ENCODE measurements around the gene CNPY4. TPM values are rescaled to one million over a fixed set of nuclear protein-coding genes. Genes with fewer than 3 reads are reported as not detected.

The CNPY4 gene
- polyA plus RNA-seq, 3 donors = 46.4 to 52.3 (median 50.7) TPM

DNA sequence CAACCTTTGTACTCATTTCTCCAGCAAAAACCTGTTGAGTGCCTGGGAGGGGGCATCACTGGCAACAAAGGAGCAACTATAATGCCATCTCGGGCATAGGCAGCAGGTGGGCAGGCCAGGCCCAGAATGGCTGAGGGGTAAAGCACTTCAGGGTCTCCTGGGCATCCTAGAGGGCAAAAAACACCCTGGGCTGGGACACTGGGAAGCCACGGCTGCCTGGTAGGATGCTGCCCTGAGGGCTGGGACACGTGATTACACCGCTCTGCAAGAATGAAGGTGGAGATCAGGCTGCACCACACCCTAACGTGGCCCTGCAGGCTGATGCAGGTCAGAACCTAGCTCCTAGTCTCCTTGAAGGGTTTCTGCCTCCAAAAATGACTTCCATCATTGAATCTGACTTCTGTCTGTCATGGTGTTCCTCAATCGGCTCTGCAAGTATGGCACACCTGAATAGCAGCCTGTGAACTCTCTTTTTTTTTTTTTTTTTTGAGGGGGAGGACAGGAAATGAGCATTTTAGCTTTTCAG is 43.6 kb downstream of the CNPY4 start:
- DNase-seq (ENCODE audit: low read depth in 3 of 3, low spot score in 2 of 3) = no peak

GRCh38 chr7:100163871-100164270 is 44.4 kb downstream of the CNPY4 start:
- DNase-seq (ENCODE audit: low read depth in 3 of 3, low spot score in 2 of 3) = no peak

- no peak for DNase-seq (ENCODE audit: low read depth in 3 of 3, low spot score in 2 of 3)
These were observed 47.0 kb downstream of the CNPY4 start for GRCh38 chr7:100166317-100166940.

- no peak for DNase-seq (ENCODE audit: low read depth in 3 of 3, low spot score in 2 of 3)
These were observed 47.8 kb downstream of the CNPY4 start for GRCh38 chr7:100166970-100167911.

DNA sequence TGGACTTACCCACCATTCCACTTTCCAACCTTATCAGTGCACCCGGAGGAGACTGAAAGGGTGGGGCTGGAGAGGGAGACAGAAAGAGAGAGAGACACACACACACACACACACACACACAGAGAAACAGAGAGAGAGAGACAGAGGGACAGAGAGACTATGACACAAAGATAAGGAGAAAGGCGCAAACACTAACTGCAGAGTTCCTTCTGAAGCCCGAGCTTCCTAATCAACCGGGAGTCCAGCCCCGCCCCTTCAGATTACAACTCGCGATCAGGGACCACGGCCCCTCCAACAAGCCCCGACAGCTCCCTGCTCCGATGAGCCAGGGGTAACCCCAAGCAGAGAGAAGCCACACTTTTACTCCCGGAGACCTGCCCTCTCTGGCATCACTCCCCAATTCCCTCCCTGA is 48.5 kb downstream of the CNPY4 start:
- DNase-seq (ENCODE audit: low read depth in 3 of 3, low spot score in 2 of 3) = no peak

DNA sequence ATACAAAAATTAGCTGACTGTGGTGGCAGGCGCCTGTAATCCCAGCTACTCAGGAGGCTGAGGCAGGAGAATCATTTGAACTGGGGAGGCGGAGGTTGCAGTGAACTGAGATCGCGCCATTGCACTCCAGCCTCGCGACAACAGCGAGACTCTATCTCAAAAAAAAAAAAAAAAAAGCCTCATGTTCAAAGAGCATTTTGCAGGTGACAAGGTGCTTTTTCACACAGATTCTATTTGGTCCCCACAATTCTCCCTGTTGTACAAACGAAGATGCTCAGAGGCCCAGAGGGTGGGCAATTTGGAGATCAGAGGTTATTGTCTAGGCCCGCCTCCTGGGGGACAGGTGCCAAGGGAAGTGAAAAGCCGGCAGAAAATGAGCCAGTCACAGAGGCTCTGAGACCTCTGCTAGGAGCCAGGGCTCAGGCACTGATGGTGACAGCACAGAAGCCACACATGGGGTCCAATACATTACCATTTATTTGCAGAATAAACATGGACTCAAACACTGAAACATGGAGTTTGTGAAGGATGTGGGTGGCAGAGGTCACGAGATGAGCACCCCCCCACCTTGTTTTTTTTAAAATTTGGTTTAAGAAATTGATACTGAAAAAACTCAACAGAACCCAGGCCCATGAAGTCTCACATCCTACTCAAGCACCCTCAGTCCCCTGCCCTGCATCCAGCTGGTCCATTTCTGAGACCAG is 49.9 kb downstream of the CNPY4 start:
- DNase-seq (ENCODE audit: low read depth in 3 of 3, low spot score in 2 of 3) = no peak

DNA sequence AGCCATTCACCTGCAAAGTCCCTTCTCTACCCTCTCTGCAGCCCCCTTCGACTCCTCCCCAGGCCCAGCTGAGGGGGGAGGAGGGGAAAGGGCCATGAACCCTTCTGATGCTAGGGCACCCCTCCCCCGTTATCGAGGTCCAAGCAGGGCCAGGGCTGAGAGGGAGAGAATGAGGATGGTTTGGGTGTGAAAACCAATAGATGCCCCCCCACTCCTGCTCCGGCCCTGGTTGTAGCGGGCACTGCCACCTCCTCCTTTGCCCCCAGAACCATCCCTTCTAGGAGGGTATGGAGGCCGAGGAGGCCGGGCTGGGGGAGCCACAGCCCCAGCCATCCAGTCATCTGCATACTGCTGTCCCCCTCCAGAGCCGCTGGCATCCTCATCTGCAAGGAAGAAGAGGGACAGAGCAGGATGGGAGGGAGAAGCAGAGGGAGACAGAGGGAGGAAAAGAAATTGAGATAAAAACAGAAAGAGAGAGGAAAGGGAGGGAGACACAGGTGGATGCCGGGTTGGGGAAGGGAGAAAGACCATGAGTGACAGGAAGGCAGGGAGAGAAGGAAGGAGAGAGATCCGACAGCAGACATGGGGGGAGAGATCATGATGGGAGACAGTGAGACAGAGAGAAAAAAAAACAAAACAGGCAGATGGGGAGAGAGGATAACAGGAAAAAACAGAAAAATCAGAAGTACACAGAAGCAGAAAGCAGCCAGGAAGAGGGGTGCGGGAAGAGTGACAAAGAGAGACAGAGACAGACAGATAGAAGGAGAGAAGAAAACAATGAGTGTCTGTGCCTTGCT is 50.9 kb downstream of the CNPY4 start:
- DNase-seq (ENCODE audit: low read depth in 3 of 3, low spot score in 2 of 3) = no peak

DNA sequence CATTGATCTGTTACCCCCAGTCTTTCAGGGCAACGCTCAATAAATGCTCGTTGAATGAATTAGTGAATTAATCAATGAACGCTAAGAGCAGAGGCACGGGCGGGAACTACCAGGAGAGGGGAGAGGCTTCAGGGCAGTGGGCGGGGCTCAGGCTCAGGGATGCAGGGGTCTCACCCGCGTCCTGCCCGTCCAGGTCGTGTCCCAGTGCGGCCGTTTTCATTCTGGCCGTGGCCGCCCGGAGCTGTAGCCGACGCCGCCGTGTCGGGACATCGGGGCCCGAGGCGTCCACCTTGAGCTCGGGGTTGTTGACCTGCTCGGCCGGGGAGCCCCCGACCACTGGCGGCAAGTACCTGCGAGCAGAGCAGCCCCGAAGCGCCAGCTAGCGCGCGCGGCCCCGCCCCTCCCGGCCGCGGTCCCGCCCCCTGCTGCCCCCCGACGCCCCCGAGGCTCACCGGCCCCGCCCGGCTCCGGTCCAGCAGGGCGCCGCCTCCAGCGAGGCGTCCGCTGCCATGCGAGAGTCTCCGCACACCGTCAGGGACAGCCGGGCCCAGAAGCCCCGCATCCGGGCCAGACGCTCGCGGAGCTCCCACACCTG is 51.8 kb downstream of the CNPY4 start:
- DNase-seq (ENCODE audit: low read depth in 3 of 3, low spot score in 2 of 3) = no peak

- no peak for DNase-seq (ENCODE audit: low read depth in 3 of 3, low spot score in 2 of 3)
These were observed 52.4 kb downstream of the CNPY4 start for GRCh38 chr7:100171840-100172239.

- DNase-seq (ENCODE audit: low read depth in 3 of 3, low spot score in 2 of 3) = no peak
These were observed 54.5 kb downstream of the CNPY4 start for GRCh38 chr7:100173806-100174495.

- DNase-seq (ENCODE audit: low read depth in 3 of 3, low spot score in 2 of 3) = no peak
These were observed 55.1 kb downstream of the CNPY4 start for GRCh38 chr7:100174582-100174981.

Other genes with a start within 250 kb of the CNPY4 start
- gene OR2AE1, start 242.6 kb upstream of the CNPY4 start, polyA plus RNA-seq (ENCODE audit: insufficient read length in 3 of 3) = not detected
- 10 to 100 TPM; 36.0 to 41.3 (median 41.1) TPM for gene TRIM4, start 200.1 kb upstream of the CNPY4 start, polyA plus RNA-seq (ENCODE audit: insufficient read length in 3 of 3)
- 1 to 10 TPM in 2 of 3 donors, under 1 TPM in 1; 0.82 to 1.3 (median 1.0) TPM for gene GJC3, start 190.0 kb upstream of the CNPY4 start, polyA plus RNA-seq (ENCODE audit: insufficient read length in 3 of 3)
- 10 to 100 TPM; 48.4 to 73.4 (median 71.9) TPM for gene AZGP1, start 143.6 kb upstream of the CNPY4 start, polyA plus RNA-seq (ENCODE audit: insufficient read length in 3 of 3)
- 10 to 100 TPM; 48.5 to 52.4 (median 52.3) TPM for gene ZKSCAN1, start 104.0 kb upstream of the CNPY4 start, polyA plus RNA-seq (ENCODE audit: insufficient read length in 3 of 3)
- 10 to 100 TPM; 21.3 to 24.3 (median 21.8) TPM for gene ZSCAN21, start 69.9 kb upstream of the CNPY4 start, polyA plus RNA-seq (ENCODE audit: insufficient read length in 3 of 3)
- 10 to 100 TPM; 48.9 to 54.5 (median 53.0) TPM for gene ZNF3, start 37.9 kb upstream of the CNPY4 start, polyA plus RNA-seq (ENCODE audit: insufficient read length in 3 of 3)
- 100 to 1,000 TPM; 124 to 140 (median 136) TPM for gene COPS6, start 30.7 kb upstream of the CNPY4 start, polyA plus RNA-seq (ENCODE audit: insufficient read length in 3 of 3)
- gene MCM7, start 18.2 kb upstream of the CNPY4 start, polyA plus RNA-seq (ENCODE audit: insufficient read length in 3 of 3) = 100 to 1,000 TPM; 146 to 157 (median 157) TPM
- gene AP4M1, start 18.0 kb upstream of the CNPY4 start, polyA plus RNA-seq (ENCODE audit: insufficient read length in 3 of 3) = 10 to 100 TPM; 27.7 to 34.3 (median 31.7) TPM
- gene TAF6, start 276 bp upstream of the CNPY4 start, polyA plus RNA-seq (ENCODE audit: insufficient read length in 3 of 3) = 10 to 100 TPM; 50.7 to 55.0 (median 54.9) TPM
- 1 to 10 TPM; 1.2 to 1.7 (median 1.3) TPM for gene MBLAC1, start 7.3 kb downstream of the CNPY4 start, polyA plus RNA-seq (ENCODE audit: insufficient read length in 3 of 3)
- 100 to 1,000 TPM in 1 of 3 donors, 10 to 100 TPM in 2; 99.1 to 103 (median 99.7) TPM for gene LAMTOR4, start 29.3 kb downstream of the CNPY4 start, polyA plus RNA-seq (ENCODE audit: insufficient read length in 3 of 3)
- gene TRAPPC14, start 39.1 kb downstream of the CNPY4 start, polyA plus RNA-seq (ENCODE audit: insufficient read length in 3 of 3) = 10 to 100 TPM; 15.1 to 19.5 (median 16.1) TPM
- 1 to 10 TPM; 4.8 to 5.2 (median 5.0) TPM for gene GAL3ST4, start 49.0 kb downstream of the CNPY4 start, polyA plus RNA-seq (ENCODE audit: insufficient read length in 3 of 3)
- 1 to 10 TPM; 6.3 to 7.3 (median 7.2) TPM for gene GPC2, start 57.7 kb downstream of the CNPY4 start, polyA plus RNA-seq (ENCODE audit: insufficient read length in 3 of 3)
- 10 to 100 TPM in 2 of 3 donors, 1 to 10 TPM in 1; 9.2 to 11.8 (median 10.5) TPM for gene STAG3, start 58.3 kb downstream of the CNPY4 start, polyA plus RNA-seq (ENCODE audit: insufficient read length in 3 of 3)
- 1 to 10 TPM; 2.0 to 3.8 (median 3.1) TPM for gene PVRIG, start 100.3 kb downstream of the CNPY4 start, polyA plus RNA-seq (ENCODE audit: insufficient read length in 3 of 3)
- 1 to 10 TPM; 6.7 to 8.1 (median 6.8) TPM for gene SPDYE3, start 188.1 kb downstream of the CNPY4 start, polyA plus RNA-seq (ENCODE audit: insufficient read length in 3 of 3)
- gene PILRB, start 238.5 kb downstream of the CNPY4 start, polyA plus RNA-seq (ENCODE audit: insufficient read length in 3 of 3) = 10 to 100 TPM; 23.2 to 26.9 (median 23.8) TPM